K562 (cell line): Measurements from ENCODE around the gene CSTF2T. TPM values are rescaled to one million over a fixed set of nuclear protein-coding genes. Genes with fewer than 3 reads are reported as not detected.

Experiments used
- ATAC-seq: fragments of 200-7000 bp; cut with Tn5 transposase; 3 replicates; pipeline ENCODE4 v1.9.1; 2020; ENCODE audit warnings: moderate library complexity
- BruUV-seq: library from RNA; stranded (reverse); fragments of 400-500 nt; replicated peaks from 2 replicates; lab custom pipeline; 2021; lab: Mats Ljungman, UMichigan
- CTCF ChIA-PET: fragments of 300-600 bp; formaldehyde crosslinking; extraction: SDS; loops from one replicate; lab custom pipeline; 2021; ENCODE audit warnings: low intra/inter-chr PET ratio; lab: Yijun Ruan, JAX
- POLR2A ChIA-PET: fragments of 300-600, 350-650 bp; sonication (Branson Sonifier 250); formaldehyde crosslinking; extraction: SDS; loops from one replicate; lab custom pipeline; 2021; ENCODE audit warnings: antibody characterized with exemption, inconsistent platforms; lab: Yijun Ruan, JAX
- DNase-seq, 4 experiments: peaks; one replicate each; pipeline versions ENCODE4 v3.0.0 to v3.0.0-alpha.2; 2011 to 2018; ENCODE audit warnings: low spot score in 3 of 4, mixed read lengths in 3 of 4; ENCODE audit errors: extremely low read depth in 1 of 4
- FAIRE-seq: peaks from 2 replicates; lab custom pipeline; 2011; peaks lifted over from hg19 to GRCh38; lab: Jason Lieb, UNC
- H2AFZ ChIP-seq: 2 replicates; pipeline ENCODE4 v1.6.0; 2011; ENCODE audit warnings: low read depth, low read length, control low read depth, inconsistent platforms
- H3K27ac ChIP-seq: fragments of 200-600 bp; 3 replicates; pipeline ENCODE4 v1.8.0; 2011; ENCODE audit warnings: low read depth, mild to moderate bottlenecking, control low read depth, inconsistent platforms, low read length, moderate library complexity, mixed read lengths; ENCODE audit errors: extremely low read depth
- H3K27me3 ChIP-seq, 2 experiments: fragments of 300-600 bp in 1 of 2; 2 replicates in 1 of 2; 3 replicates in 1 of 2; pipeline versions ENCODE4 v1.6.0 to v1.8.0; 2011; ENCODE audit warnings: inconsistent platforms in 2 of 2, low read length in 2 of 2, mild to moderate bottlenecking in 1 of 2, mixed read lengths in 1 of 2, moderate library complexity in 1 of 2; ENCODE audit not compliant: control insufficient read depth in 2 of 2, insufficient read depth in 2 of 2
- H3K36me3 ChIP-seq: fragments of 300-600 bp; 3 replicates; pipeline ENCODE4 v1.8.0; 2011; ENCODE audit warnings: mild to moderate bottlenecking, low read length, inconsistent platforms; ENCODE audit not compliant: control insufficient read depth, insufficient read depth
- H3K4me1 ChIP-seq, 2 experiments: fragments of 200-600 bp in 1 of 2; replicated peaks in 1 of 2; 2 replicates in 1 of 2; 3 replicates in 1 of 2; pipeline versions ENCODE4 v1.5.1 to v1.8.0; 2011; ENCODE audit warnings: inconsistent platforms in 2 of 2, low read length in 2 of 2, mild to moderate bottlenecking in 1 of 2, mixed read lengths in 1 of 2, moderate library complexity in 1 of 2; ENCODE audit not compliant: control insufficient read depth in 2 of 2, insufficient read depth in 2 of 2
- H3K4me2 ChIP-seq: 2 replicates; pipeline ENCODE4 v1.6.1; 2011; ENCODE audit warnings: low read length, control low read depth, inconsistent platforms, mixed read lengths; ENCODE audit not compliant: insufficient read depth
- H3K4me3 ChIP-seq: fragments of 200-600 bp; sonication (generic), shearing (Covaris generic); 2 replicates; pipeline ENCODE4 v1.5.1; 2016; ENCODE audit warnings: control low read depth, inconsistent platforms
- H3K79me2 ChIP-seq: fragments of 200-600 bp; 3 replicates; pipeline ENCODE4 v1.8.0; 2011; ENCODE audit warnings: low read length, inconsistent platforms; ENCODE audit not compliant: control insufficient read depth, insufficient read depth
- H3K9ac ChIP-seq, 2 experiments: 2 replicates each; pipeline versions ENCODE4 v1.6.0 to v1.6.1; 2011; ENCODE audit warnings: low read depth in 2 of 2, low read length in 2 of 2, control low read depth in 1 of 2, inconsistent platforms in 1 of 2, mild to moderate bottlenecking in 1 of 2, mixed read lengths in 1 of 2; ENCODE audit not compliant: insufficient read depth in 1 of 2
- H3K9me1 ChIP-seq: one replicate; pipeline ENCODE4 v1.6.0; 2011; ENCODE audit warnings: inconsistent platforms, mild to moderate bottlenecking, low read length, moderate library complexity; ENCODE audit not compliant: control insufficient read depth, insufficient read depth
- H3K9me3 ChIP-seq: replicated peaks from 2 replicates; pipeline ENCODE4 v1.5.1; 2011; ENCODE audit warnings: low read depth, low read length, inconsistent platforms; ENCODE audit not compliant: control insufficient read depth, insufficient read depth
- H4K20me1 ChIP-seq: replicated peaks from 2 replicates; pipeline ENCODE4 v1.6.1; 2011; ENCODE audit warnings: low read length, inconsistent platforms, mixed read lengths; ENCODE audit not compliant: control insufficient read depth, insufficient read depth
- ATF1 ChIP-seq, 2 experiments: fragments of 450-650 bp in 1 of 2; IDR thresholded peaks; 2 replicates each; pipeline ENCODE4 v1.6.1; 2016; ENCODE audit warnings: missing compliant biosample characterization in 1 of 2, missing genetic modification characterization in 1 of 2
- CBX3 ChIP-seq, 2 experiments: IDR thresholded peaks; 1 replicate in 1 of 2; 2 replicates in 1 of 2; pipeline ENCODE4 v1.6.1; 2012; ENCODE audit warnings: inconsistent platforms in 2 of 2, low read length in 2 of 2, borderline replicate concordance in 1 of 2, control low read depth in 1 of 2
- HBP1 ChIP-seq: fragments of 450-650 bp; formaldehyde crosslinking; IDR thresholded peaks from 2 replicates; pipeline ENCODE4 v1.4.0; 2022; ENCODE audit warnings: missing genetic modification characterization
- NCOA2 ChIP-seq, 2 experiments: fragments of 450-650 bp; IDR thresholded peaks; 2 replicates each; pipeline ENCODE4 v1.6.1; 2018; ENCODE audit warnings: mild to moderate bottlenecking in 2 of 2, moderate library complexity in 1 of 2; ENCODE audit not compliant: partially characterized antibody in 2 of 2
- PTTG1 ChIP-seq: fragments of 450-650 bp; IDR thresholded peaks from 2 replicates; pipeline ENCODE4 v1.6.1; 2016; ENCODE audit warnings: low read depth, mild to moderate bottlenecking, missing genetic modification characterization, missing compliant biosample characterization
- RFX5 ChIP-seq: IDR thresholded peaks from 2 replicates; pipeline ENCODE4 v1.6.1; 2011; ENCODE audit warnings: low read depth, mild to moderate bottlenecking, improper control_type of control experiment, low read length
- TFE3 ChIP-seq: fragments of 450-650 bp; formaldehyde crosslinking; IDR thresholded peaks from 2 replicates; pipeline ENCODE4 v1.4.0; 2020; ENCODE audit warnings: mild to moderate bottlenecking, mixed read lengths
- THAP12 ChIP-seq: fragments of 250-450 bp; sonication (Bioruptor Pico); IDR thresholded peaks from 2 replicates; pipeline ENCODE4 v1.9.0; 2021; ENCODE audit warnings: mild to moderate bottlenecking, inconsistent platforms
- TRIM25 ChIP-seq: fragments of 450-650 bp; IDR thresholded peaks from 2 replicates; pipeline ENCODE4 v1.7.0; 2016; ENCODE audit warnings: borderline replicate concordance
- WGBS: fragments of 100-300 bp; shearing (Covaris generic); methylation state at CpG from one replicate; pipeline ENCODE4 v1.1.6; 2016; ENCODE audit warnings: low coverage, mixed read lengths; ENCODE audit not compliant: insufficient coverage; ENCODE audit errors: missing lambda C conversion rate; 5-methylcytosine and 5-hydroxymethylcytosine counted together
- in situ Hi-C: fragments of 300-500 bp; cut with MboI; formaldehyde crosslinking; loops from 4 replicates; pipeline ENCODE4 v1.15.0; 2018; ENCODE audit warnings: inconsistent platforms, mixed read lengths
- intact Hi-C: fragments of 100-400 bp; cut with micrococcal nuclease; formaldehyde crosslinking; loops from 2 replicates; pipeline ENCODE4 v1.14.2; 2022
- polyA plus RNA-seq, 8 experiments: library from polyadenylated mRNA; depleted of rRNA in 4 of 8; stranded (reverse) in 5 of 8; unstranded in 3 of 8; fragments of >200 nt; fragmentation: Nextera tagmentation in 2 of 8; fragmentation: Illumina TruSeq in 1 of 8; extraction: Ambion mirVana in 2 of 8; extraction: Trizol in 1 of 8; gene quantifications; 2 replicates each; pipeline versions ENCODE4 v1.2.1 to v1.2.3, GENCODE V29; 2011 to 2014; ENCODE audit warnings: inconsistent platforms in 1 of 8, missing spikeins in 1 of 8
- total RNA-seq, 7 experiments: library from RNA; depleted of rRNA in 6 of 7; stranded (reverse); fragments of >200 nt in 6 of 7; fragmentation: Illumina TruSeq in 2 of 7; extraction: Trizol in 2 of 7; gene quantifications; 2 replicates each; pipeline versions ENCODE4 v1.2.1 to v1.2.3, GENCODE V29; 2011 to 2021; ENCODE audit warnings: low replicate concordance in 1 of 7

CSTF2T gene
- total and polyA plus RNA-seq, 9 of the 15 experiments (the other 6 are each of a cell fraction or from before 2014, with no cell fraction given) = 10.3 to 32.4 (median 24.2) TPM

- no peak overlapping the region for H3K4me2 ChIP-seq
- no peaks in the 10 kb centered on the region for H3K27me3 ChIP-seq
- H3K9me1 ChIP-seq = no peaks in the 10 kb centered on the region
- no peaks in the 10 kb centered on the region for H3K36me3 ChIP-seq
- intact Hi-C loops = no loop called here
- no peaks in the 10 kb centered on the region for H3K79me2 ChIP-seq
- no peak for FAIRE-seq
- H3K4me1 ChIP-seq = no peaks in the 10 kb centered on the region
- no peak overlapping the region for H2AFZ ChIP-seq
- no peak overlapping the region for H3K9ac ChIP-seq
- POLR2A ChIA-PET = interaction anchor here (1.1 kb wide), 1 partner anchor 11 kb away, joined by 3 read pairs; no protein-coding TSS in a partner anchor
- TF ChIP-seq NCOA2 (IDR thresholded peaks at IDR 0.05; ENCODE audit: partially characterized antibody in 2 of 2) (no peak), TRIM25 (no peak), CBX3 (IDR thresholded peaks at IDR 0.05; ENCODE audit: borderline replicate concordance in 1 of 2, low read length in 2 of 2) (no peak), PTTG1 (tag) (no peak), ATF1 (CRISPR knock-in tag; IDR thresholded peaks at IDR 0.05) (no peak), ATF1 (tag; IDR thresholded peaks at IDR 0.05) (no peak), RFX5 (no peak), TFE3 (no peak), HBP1 (CRISPR knock-in tag) (no peak), THAP12 (CRISPR knock-in tag) (no peak)
- TF ChIP-seq, all 486 proteins: peak for 0
- ATAC-seq (no peak), DNase-seq (no peak)
- no TSS peak for BruUV-seq
- 0% methylated on average over 6 of the region's 6 CpGs for WGBS
- no peak overlapping the region for H3K4me3 ChIP-seq
- in situ Hi-C loops = no loop called here
- no peaks in the 10 kb centered on the region for H3K9me3 ChIP-seq
- no peak overlapping the region for H3K27ac ChIP-seq
- CTCF ChIA-PET = no interaction called here
- no peaks in the 10 kb centered on the region for H4K20me1 ChIP-seq
These were observed 19.6 kb downstream of the CSTF2T start for GRCh38 chr10:51679841-51680240.
